Endodermal cell (in vitro differentiated cells): ENCODE measurements around the gene PSTPIP2. TPM values are rescaled to one million over a fixed set of nuclear protein-coding genes. Genes with fewer than 3 reads are reported as not detected.

Experiments
- DNase-seq: peaks from one replicate; pipeline ENCODE4 v3.0.0-alpha.2; 2017
- H3K27ac ChIP-seq: 2 replicates; pipeline ENCODE4 v1.5.1; 2013; ENCODE audit warnings: mild to moderate bottlenecking, low read depth, low read length, moderate library complexity
- H3K27me3 ChIP-seq: 2 replicates; pipeline ENCODE4 v1.6.1; 2013; ENCODE audit warnings: mild to moderate bottlenecking, low read length, moderate library complexity; ENCODE audit not compliant: insufficient read depth, control insufficient read depth, poor library complexity, severe bottlenecking
- H3K36me3 ChIP-seq: 2 replicates; pipeline ENCODE4 v1.7.0; 2013; ENCODE audit warnings: mild to moderate bottlenecking, low read length, moderate library complexity; ENCODE audit not compliant: control insufficient read depth, insufficient read depth
- H3K4me1 ChIP-seq: one replicate; pipeline ENCODE4 v1.7.0; 2013; ENCODE audit warnings: low read length; ENCODE audit not compliant: control insufficient read depth, insufficient read depth
- H3K4me3 ChIP-seq: 2 replicates; pipeline ENCODE4 v1.5.1; 2013; ENCODE audit warnings: mild to moderate bottlenecking, low read length, moderate library complexity
- H3K9ac ChIP-seq: 2 replicates; pipeline ENCODE4 v1.6.1; 2013; ENCODE audit warnings: mild to moderate bottlenecking, low read length, moderate library complexity; ENCODE audit not compliant: poor library complexity, severe bottlenecking; ENCODE audit errors: extremely low read depth
- H3K9me3 ChIP-seq: 2 replicates; pipeline ENCODE4 v1.6.1; 2013; ENCODE audit warnings: mild to moderate bottlenecking, low read length, moderate library complexity; ENCODE audit not compliant: control insufficient read depth
- H3K27ac Mint-ChIP-seq: 2 replicates; pipeline ENCODE4 v1.8.0; 2020; ENCODE audit warnings: mixed read lengths
- H3K27me3 Mint-ChIP-seq: 2 replicates; pipeline ENCODE4 v1.8.0; 2021; ENCODE audit warnings: mild to moderate bottlenecking, mixed read lengths; ENCODE audit not compliant: insufficient read depth
- H3K36me3 Mint-ChIP-seq: 2 replicates; pipeline ENCODE4 v1.8.0; 2020; ENCODE audit warnings: low read depth, mixed read lengths
- H3K4me1 Mint-ChIP-seq: 2 replicates; pipeline ENCODE4 v1.8.0; 2020; ENCODE audit warnings: mixed read lengths
- H3K4me3 Mint-ChIP-seq: 2 replicates; pipeline ENCODE4 v1.8.0; 2020; ENCODE audit warnings: mild to moderate bottlenecking, moderate library complexity, mixed read lengths
- H3K9me3 Mint-ChIP-seq: 2 replicates; pipeline ENCODE4 v1.8.0; 2020; ENCODE audit warnings: mild to moderate bottlenecking, mixed read lengths
- WGBS, 2 experiments: methylation state at CpG; one replicate each; pipeline versions ENCODE4 v1.1.5 to v1.1.7; 2013; ENCODE audit warnings: missing lambda C conversion rate in 2 of 2, mixed read lengths in 1 of 2; ENCODE audit not compliant: insufficient coverage in 1 of 2, insufficient read length in 1 of 2; 5-methylcytosine and 5-hydroxymethylcytosine counted together
- total RNA-seq, 2 donors: library from RNA; stranded (reverse); fragmentation: NEBNext Ultra II Directional in 1 of 2; extraction: Animal tissue kit (Norgen Biotek cat#: 25700) in 1 of 2; gene quantifications; 2 replicates in 1 of 2; 3 replicates in 1 of 2; pipeline ENCODE4 v1.2.1, GENCODE V29; 2021
- TF ChIP-seq, protein P1 (sequence below): fragments of 200-600 bp; sonication (generic); conservative IDR thresholded peaks from 2 replicates; pipeline ENCODE4 v1.5.0; 2021; ENCODE audit warnings: antibody characterized with exemption, mild to moderate bottlenecking

The PSTPIP2 gene
- total RNA-seq, 2 donors from 2014 or later: 10.6 to 10.8 TPM

DNA sequence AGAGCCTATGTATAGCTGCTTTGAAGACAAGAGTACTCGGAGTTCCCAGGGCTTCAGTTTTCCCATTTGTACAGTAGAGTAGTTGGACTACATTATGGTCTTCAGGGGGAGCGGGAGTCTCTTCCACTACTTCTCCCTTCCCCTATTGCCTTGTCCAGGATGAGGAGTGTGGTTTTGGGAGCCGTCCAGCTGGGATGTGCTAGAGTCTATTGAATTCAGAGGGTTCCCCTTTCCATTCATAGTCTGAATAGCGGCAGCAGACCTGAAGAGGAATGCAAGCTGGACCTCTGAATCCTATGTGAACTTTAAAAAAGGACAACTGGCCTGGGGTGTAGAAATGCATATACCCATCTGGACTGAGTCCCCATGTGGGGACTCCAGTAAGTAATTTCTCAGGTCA lies 61.4 kb downstream of the PSTPIP2 start:
- Mint-ChIP-seq H3K27ac (no peak overlapping the region), H3K27me3 (no peaks in the 10 kb centered on the region), H3K4me3 (no peak overlapping the region), H3K36me3 (no peaks in the 10 kb centered on the region), H3K9me3 (no peaks in the 10 kb centered on the region), H3K4me1 (no peaks in the 10 kb centered on the region)
- no peak overlapping the region for H3K27ac ChIP-seq
- H3K9ac ChIP-seq: no peak overlapping the region
- no peaks in the 10 kb centered on the region for H3K9me3 ChIP-seq
- no peaks in the 10 kb centered on the region for H3K27me3 ChIP-seq
- H3K4me1 ChIP-seq: no peaks in the 10 kb centered on the region
- WGBS, 2 experiments: 91% methylated on average over 3 of the region's 4 CpGs; no CpG with 5 or more reads in 1 of the 2 experiments
- TF ChIP-seq, protein P1, sequence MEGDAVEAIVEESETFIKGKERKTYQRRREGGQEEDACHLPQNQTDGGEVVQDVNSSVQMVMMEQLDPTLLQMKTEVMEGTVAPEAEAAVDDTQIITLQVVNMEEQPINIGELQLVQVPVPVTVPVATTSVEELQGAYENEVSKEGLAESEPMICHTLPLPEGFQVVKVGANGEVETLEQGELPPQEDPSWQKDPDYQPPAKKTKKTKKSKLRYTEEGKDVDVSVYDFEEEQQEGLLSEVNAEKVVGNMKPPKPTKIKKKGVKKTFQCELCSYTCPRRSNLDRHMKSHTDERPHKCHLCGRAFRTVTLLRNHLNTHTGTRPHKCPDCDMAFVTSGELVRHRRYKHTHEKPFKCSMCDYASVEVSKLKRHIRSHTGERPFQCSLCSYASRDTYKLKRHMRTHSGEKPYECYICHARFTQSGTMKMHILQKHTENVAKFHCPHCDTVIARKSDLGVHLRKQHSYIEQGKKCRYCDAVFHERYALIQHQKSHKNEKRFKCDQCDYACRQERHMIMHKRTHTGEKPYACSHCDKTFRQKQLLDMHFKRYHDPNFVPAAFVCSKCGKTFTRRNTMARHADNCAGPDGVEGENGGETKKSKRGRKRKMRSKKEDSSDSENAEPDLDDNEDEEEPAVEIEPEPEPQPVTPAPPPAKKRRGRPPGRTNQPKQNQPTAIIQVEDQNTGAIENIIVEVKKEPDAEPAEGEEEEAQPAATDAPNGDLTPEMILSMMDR: no peak
- no peak overlapping the region for H3K4me3 ChIP-seq
- peaks cover 6% of the 10 kb centered on the region for H3K36me3 ChIP-seq
- no peak for DNase-seq

DNA sequence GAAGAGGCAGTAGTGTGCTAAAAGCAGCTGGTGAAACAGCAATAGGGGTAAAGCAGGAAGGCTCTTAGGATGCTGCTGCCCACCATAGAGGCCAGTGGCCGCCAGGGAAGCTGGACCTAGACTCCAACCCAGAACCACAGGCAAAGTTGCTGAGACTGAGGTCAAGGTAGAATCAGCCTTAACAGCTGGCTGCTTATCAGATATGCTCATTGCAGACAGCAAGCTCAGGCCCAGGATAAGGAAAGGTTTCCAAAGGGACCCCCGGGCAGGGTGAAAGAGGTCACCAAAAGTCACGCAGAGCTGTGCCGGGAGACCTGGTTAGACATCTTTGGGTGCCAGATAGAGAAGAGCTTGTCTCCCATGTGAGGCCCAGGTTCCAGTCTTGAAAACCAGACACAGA lies 62.0 kb downstream of the PSTPIP2 start:
- H3K4me3 Mint-ChIP-seq: no peak overlapping the region
- H3K27ac ChIP-seq: no peak overlapping the region
- no peak overlapping the region for H3K9ac ChIP-seq
- no peak overlapping the region for H3K27ac Mint-ChIP-seq
- H3K4me1 Mint-ChIP-seq: no peaks in the 10 kb centered on the region
- TF ChIP-seq, protein P1: no peak
- WGBS, 2 experiments: 91 to 100% methylated on average over 1 to 4 of the region's 4 CpGs
- H3K27me3 ChIP-seq: no peaks in the 10 kb centered on the region
- no peaks in the 10 kb centered on the region for H3K4me1 ChIP-seq
- H3K4me3 ChIP-seq: no peak overlapping the region
- H3K36me3 ChIP-seq: peaks cover 6% of the 10 kb centered on the region
- no peak for DNase-seq
- no peaks in the 10 kb centered on the region for H3K27me3 Mint-ChIP-seq
- no peaks in the 10 kb centered on the region for H3K9me3 ChIP-seq
- H3K9me3 Mint-ChIP-seq: no peaks in the 10 kb centered on the region
- H3K36me3 Mint-ChIP-seq: no peaks in the 10 kb centered on the region

DNA sequence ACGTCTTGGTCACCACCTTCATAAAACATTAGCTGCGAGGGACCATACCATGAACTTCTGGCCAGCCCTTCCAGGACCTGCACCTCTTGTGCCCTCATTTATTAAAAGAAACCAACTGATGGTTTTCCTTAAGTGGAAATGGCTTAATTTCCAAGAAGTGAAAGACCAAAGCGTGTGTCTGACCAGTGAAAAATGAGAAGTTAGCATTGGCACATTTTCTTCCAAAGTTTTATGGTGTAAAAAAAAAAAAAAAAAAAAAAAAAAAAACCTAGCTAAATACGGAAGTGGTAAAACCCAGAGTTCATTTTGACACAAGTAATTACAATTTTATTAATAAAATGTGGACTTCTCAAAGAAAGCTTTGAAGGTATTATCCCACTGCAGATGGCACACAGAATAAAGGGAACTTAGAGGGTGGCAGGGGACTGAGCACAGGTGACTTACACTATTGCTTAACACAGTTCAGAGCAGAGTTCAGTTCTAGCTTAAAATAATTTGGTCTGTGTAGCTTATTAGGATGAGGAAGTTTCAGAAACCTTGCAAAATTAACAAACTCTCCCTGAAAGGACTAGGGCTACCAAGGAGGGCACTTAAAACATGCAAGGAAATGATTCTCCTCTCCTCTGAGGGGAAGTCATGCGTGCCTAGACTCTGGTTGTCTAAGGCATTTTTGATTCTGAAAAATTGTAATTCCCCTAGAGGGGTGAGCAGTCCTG lies 62.8 kb downstream of the PSTPIP2 start:
- DNase-seq: no peak
- Mint-ChIP-seq H3K36me3 (no peaks in the 10 kb centered on the region), H3K27ac (no peak overlapping the region), H3K4me1 (no peaks in the 10 kb centered on the region), H3K4me3 (no peak overlapping the region), H3K9me3 (no peaks in the 10 kb centered on the region), H3K27me3 (no peaks in the 10 kb centered on the region)
- Histone ChIP-seq H3K27ac (no peak overlapping the region), H3K4me1 (no peaks in the 10 kb centered on the region), H3K9me3 (no peaks in the 10 kb centered on the region), H3K27me3 (no peaks in the 10 kb centered on the region), H3K36me3 (peaks cover 6% of the 10 kb centered on the region), H3K9ac (no peak overlapping the region), H3K4me3 (no peak overlapping the region)
- WGBS, 2 experiments: 98 to 100% methylated on average over 1 to 4 of the region's 5 CpGs
- TF ChIP-seq, protein P1: no peak
